Umbilical cord (tissue), 2 donors: ENCODE results near the gene SOBP. TPM values are rescaled to one million over a fixed set of nuclear protein-coding genes. Genes with fewer than 3 reads are reported as not detected.
"Not testable (repeated sequence)": the region's sequence is repeated elsewhere in the genome, so short reads cannot be mapped to it uniquely, and the experiment has no call there.

Experiments used
- DNase-seq: peaks from one replicate; pipeline ENCODE4 v3.0.0-alpha.2; 2015; ENCODE audit warnings: low spot score
- total RNA-seq: library from RNA; depleted of rRNA; stranded (reverse); fragments of >200 nt; gene quantifications from one replicate; pipeline ENCODE4 v1.2.3, GENCODE V29; 2014; ENCODE audit warnings: low replicate concordance; ENCODE audit not compliant: insufficient read depth

The SOBP gene
- total RNA-seq, 1 donor from 2014 or later: 29.6 TPM

GRCh38 chr6:107488174-107488874, 1.6 kb upstream of the SOBP start:
- peak; percentile 2 for DNase-seq

DNA sequence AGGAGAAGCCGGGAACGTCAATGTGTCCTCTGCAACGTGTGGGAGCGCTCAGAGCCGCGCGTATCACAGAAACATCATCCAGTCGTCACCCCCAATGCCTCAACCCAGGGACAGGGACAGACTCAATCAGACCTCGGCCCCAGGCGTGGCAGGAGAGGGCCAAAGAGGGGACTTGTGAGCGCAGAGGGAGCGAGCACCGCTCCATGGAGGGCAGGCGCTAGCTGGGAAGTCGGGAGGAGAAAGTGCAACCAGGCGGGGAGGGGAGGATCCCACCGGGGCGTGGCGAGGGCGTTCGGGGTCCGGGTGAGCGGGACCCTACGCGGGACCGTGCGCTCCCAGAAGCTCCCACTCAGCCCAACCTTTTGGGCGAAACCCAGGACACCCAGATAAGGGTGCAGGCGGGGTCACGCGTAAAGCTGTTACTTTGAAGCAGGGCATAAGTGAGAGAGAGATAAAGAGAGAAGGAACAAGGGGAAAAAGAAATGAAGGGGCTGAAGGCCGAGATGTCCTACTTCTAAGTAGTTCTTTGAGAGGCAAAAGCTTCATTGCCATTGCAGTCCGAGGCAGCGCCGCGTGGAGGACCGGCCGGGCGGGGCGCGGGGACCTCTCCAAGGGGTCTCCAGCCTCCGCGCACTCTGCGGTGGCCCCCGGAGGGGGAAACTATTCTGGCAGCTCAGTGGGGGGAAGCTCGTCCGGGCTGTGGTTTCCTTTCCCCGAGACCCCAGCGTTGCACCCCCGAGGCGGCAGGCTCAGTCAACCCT, 862 bp upstream of the SOBP start:
- peak; percentile 63 for DNase-seq

DNA sequence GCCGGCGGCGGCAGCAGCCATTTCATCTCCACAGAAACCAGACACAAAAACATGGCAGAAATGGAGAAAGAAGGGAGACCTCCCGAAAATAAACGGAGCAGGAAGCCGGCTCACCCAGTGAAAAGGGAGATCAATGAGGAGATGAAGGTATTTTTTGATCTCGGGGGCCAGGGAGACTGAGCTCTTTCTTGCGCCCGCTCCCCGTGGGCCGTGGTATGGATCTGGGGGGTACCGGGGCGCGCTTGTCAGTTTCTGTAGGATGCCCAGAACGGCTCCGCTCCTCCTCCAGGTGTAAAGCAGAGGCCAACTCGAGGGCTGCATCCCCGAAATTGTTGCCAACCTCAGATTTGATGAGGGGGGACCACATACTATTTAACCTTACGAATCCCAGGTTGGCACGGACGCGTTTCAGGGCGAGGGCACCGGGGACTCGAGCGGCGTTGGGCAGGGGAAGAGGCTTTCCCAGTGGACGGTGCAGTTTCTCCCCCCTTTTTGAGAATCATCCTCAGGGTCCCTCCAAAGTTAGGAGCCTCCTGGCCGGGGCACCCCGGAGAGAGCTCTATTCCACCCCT, 735 bp downstream of the SOBP start:
- DNase-seq: no peak

DNA sequence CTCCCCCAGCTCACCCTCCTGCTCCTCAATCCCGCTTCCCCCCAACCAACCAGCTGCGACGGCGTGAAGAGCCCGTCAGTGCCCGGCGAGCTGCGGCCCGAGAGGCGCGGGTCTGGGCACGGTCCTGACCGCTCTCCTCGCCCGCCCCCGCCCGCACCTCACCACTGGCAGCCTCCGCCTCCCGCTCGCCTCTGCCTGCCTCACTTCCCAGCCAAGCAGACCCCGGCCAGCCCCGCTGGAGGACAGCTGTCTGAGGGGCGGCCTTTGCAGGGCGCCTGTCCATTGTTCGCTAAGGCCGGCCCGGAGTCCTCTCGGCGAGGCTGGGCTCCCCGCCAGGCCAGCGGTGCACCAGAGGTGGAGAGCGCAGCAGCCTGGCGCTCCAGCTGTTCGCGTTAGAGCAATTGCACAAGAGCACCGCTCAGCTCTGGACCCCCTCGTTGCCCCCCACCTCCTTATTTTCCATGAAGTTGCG, 1.3 kb downstream of the SOBP start:
- peak; percentile 59 for DNase-seq

GRCh38 chr6:107491760-107492660, 2.1 kb downstream of the SOBP start:
- peak; percentile 32 for DNase-seq

DNA sequence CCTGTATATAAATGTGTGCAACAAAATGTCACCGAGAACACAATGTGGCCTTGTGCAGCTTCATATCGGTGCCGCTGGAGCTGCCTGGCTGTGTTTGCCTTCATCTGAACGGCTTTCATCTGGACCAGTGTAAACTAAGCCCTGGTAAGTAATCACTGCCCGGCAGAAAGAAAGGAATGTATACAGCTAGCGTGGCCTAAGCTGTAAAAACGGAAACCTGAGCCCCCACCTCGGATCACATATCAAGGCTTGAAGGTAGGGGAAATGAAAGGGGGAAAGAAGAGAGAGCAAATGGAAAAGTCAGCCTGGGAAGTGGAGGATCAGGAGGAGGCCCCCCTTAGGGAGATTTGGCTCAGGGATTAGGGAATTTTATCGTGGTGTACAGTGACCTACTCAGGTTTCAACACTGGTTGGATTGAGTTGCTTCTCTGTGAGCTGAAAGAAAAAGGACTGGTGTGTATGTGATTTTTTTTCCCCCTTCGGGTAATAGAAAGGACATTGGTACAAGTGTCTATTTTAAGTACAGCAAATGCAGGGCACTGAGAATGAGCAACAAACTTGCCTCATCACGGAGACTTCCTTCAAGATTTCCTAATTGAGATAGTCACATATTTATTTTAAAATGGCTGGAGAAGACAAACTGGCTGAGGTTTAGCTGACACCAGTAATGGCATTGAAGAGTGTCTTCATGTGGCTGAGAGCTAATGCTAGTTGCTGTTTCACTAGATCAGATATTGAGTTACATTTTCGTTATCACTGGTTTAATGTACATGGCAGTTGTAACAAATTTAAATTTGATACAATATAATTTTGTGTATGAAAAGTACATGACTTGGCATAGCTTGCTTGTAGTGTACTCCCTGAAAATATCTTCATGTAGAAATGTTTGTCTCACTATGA, 3.5 kb downstream of the SOBP start:
- peak; percentile 71 for DNase-seq

DNA sequence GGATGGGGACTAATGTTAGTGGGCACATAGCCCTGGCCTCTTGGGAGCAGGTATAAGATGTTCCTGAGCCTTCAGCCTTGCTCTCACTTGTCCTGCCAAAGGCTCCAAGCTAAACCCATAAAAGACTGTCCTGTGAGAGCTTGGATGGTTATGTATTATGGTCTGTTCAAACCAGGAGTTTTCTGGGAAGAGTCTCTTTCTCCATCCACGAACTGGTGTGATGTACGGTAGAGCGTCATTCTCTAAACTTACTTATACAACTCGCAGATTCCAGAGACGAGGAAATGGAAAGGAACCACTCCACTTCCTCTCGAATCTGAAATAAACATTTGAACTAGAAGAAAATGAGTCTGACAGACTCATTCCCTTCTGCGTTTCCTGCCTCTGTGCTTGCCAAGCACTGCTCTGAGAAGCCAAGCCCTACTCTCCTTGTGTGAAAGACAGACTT, 5.3 kb downstream of the SOBP start:
- peak; percentile 67 for DNase-seq

GRCh38 chr6:107495971-107496370, 6.1 kb downstream of the SOBP start:
- DNase-seq: no peak

DNA sequence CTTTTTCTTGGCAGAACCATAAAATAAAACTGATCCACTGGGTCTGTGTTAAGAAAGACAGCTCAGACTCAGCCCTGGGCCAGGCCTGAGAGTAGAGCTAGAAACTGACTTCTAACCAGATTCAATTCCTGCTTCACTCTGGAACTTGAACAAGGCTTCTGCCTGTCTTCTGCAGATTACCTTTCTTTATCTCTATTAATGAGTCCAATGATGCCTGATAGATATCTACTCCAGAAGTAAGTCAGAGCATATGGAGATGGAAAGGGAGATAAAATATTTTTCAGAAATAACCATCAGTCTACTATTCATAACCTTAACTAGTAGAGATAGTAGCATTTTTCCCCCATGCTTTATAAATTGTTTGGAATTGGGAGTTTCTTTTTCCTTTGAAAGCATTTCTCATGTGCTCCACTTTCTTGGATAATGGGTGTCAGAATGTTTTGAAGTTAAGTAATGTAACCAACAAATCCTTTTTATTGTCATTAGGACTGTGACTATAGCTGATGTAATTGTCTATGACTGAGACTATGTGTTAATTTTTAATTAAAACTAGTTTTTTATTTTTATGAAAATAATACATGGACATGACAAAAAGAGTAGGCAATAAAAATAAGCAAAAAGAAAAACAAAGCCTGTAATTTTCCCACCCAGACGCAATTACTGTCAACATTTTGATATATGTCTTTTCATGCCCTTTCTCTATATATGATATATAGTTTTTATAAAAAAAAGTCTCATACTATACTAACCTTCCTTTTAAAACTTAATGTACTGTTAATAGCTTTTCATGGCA, 7.2 kb downstream of the SOBP start:
- DNase-seq: peak; percentile 4

- DNase-seq: no peak
Observed at GRCh38 chr6:107504270-107505026, 14.5 kb downstream of the SOBP start.

- no peak for DNase-seq
Observed at GRCh38 chr6:107506145-107506544, 16.2 kb downstream of the SOBP start.

- peak; percentile 84 for DNase-seq
Observed at GRCh38 chr6:107509506-107509905, 19.6 kb downstream of the SOBP start.

GRCh38 chr6:107510108-107510507, 20.2 kb downstream of the SOBP start:
- no peak for DNase-seq

DNA sequence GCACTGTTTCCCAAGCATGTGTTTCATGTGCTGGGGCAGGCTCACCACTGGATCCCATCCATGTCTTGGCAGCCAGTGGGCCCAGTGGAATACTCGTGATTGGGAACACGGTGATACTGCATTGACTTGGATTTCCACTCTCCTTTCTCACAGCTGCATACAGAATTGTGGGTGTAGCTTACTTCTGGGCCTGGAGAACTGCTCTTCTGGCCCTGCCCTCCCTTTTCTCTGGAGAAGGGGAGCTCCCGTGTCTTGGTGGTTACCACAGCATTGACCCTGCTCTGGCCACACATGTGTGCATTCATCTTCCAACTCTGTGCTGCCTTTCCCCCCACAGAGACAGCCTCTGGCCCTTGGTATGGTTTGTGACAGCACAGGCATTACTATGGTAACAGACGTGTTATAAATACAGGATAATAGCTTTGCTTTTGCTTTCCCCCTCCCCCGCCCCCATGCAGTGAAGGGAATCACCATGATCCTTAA, 21.6 kb downstream of the SOBP start:
- no peak for DNase-seq

DNA sequence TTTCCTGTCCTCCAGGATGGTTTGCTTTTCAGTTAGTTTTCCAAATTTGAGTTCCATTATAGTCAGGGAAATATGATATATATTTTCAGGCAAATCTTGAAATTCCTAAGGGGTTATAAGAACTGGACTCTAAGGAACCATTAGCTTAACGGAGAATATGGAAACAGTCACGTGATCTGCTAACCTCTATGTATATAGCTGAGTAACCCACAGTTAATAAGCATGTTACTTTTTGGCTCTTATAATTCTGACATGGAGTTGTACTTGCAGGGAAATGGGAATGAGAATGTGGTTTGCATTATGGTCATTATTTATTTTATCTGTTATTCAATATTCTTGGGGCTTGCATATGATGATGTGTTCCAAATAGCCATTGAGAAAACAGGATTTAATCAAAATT, 23.3 kb downstream of the SOBP start:
- DNase-seq: no peak

DNA sequence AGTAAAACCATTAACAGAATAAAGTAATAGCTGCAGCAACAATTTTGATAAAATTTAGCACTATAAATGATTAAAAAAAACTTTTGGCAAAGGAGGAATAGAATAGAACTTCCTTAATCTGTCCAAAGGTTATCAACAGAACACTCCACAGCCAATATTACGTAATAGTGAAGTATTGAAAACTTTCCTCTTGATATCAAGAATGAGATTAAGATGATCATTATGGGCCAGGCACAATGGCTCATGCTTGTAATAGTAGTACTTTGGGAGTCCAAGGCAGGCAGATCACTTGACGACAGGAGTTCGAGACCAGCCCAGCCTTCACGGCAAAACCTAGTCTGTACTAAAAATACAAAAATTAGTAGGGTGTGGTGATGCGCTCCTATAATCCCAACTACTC, 26.0 kb downstream of the SOBP start:
- no peak for DNase-seq

GRCh38 chr6:107517274-107517673, 27.4 kb downstream of the SOBP start:
- DNase-seq: no peak

DNA sequence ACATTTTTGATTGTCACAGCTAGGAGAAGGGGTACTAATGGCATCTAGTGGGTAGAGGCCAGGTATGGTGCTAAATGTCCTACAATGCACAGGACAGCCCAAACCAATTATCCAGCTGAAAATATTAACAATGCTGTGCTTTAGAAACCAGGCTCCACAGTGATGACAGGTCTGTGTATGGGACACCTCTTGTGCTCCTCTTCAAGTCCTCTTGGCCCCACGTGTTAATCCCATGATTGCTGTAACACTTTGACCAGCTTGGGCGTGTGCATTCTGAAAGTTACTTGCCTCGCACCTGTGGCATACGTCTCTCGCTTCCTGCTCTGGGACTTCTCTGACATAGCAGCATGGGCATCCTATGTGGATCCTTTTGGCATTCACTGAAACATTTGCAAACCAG, 29.3 kb downstream of the SOBP start:
- not testable (repeated sequence) for DNase-seq

DNA sequence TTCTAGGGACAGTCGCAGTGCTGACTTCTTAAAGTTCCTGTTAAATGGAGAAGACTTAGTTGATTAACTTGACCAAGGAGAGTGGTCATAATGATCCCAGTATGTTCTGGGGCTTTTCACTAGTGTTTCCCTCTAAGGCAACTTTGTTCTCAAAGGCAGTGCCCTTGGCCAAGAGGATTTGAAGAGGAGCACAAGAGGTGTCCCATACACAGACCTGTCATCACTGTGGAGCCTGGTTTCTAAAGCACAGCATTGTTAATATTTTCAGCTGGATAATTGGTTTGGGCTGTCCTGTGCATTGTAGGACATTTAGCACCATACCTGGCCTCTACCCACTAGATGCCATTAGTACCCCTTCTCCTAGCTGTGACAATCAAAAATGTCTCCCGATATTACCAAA, 30.8 kb downstream of the SOBP start:
- not testable (repeated sequence) for DNase-seq
